Testis (tissue), 3 donors: Measurements from ENCODE around the gene PCNX3. TPM values are rescaled to one million over a fixed set of nuclear protein-coding genes. Genes with fewer than 3 reads are reported as not detected.

Experiments used
- DNase-seq: peaks from one replicate; pipeline ENCODE4 v3.0.0-alpha.2; 2019
- H3K27ac ChIP-seq, 2 donors: fragments of 200-600 bp; sonication (generic); one replicate each; pipeline ENCODE4 v1.5.1; 2019
- H3K27me3 ChIP-seq: fragments of 200-600 bp; sonication (generic); one replicate; pipeline ENCODE4 v1.5.1; 2019
- H3K36me3 ChIP-seq: fragments of 200-600 bp; sonication (generic); one replicate; pipeline ENCODE4 v1.5.1; 2017; ENCODE audit warnings: low read depth; ENCODE audit errors: missing control alignments
- H3K4me1 ChIP-seq: fragments of 200-600 bp; sonication (generic); one replicate; pipeline ENCODE4 v1.5.1; 2019
- H3K4me3 ChIP-seq, 2 donors: fragments of 200-600 bp; sonication (generic); one replicate each; pipeline ENCODE4 v1.5.1; 2017 to 2019
- H3K9me3 ChIP-seq: fragments of 200-600 bp; sonication (generic); one replicate; pipeline ENCODE4 v1.5.1; 2017
- CTCF ChIP-seq, 3 experiments: fragments of 450-650 bp in 2 of 3; fragments of 200-600 bp in 1 of 3; sonication (generic) in 1 of 3; IDR thresholded peaks; one replicate each; pipeline ENCODE4 v1.5.1; 2016 to 2019; ENCODE audit warnings: antibody characterized with exemption in 3 of 3, mild to moderate bottlenecking in 2 of 3, moderate library complexity in 1 of 3
- POLR2A ChIP-seq: fragments of 450-650 bp; IDR thresholded peaks from one replicate; pipeline ENCODE4 v1.6.1; 2017; ENCODE audit warnings: antibody characterized with exemption, mild to moderate bottlenecking, moderate library complexity
- WGBS, 2 donors: methylation state at CpG; one replicate each; pipeline ENCODE4 v1.1.5; 2018; 5-methylcytosine and 5-hydroxymethylcytosine counted together
- intact Hi-C: fragments of 100-400 bp; cut with DNase I; formaldehyde crosslinking; loops from one replicate; pipeline ENCODE4 v1.15.1; 2023; ENCODE audit warnings: low total_unique reads
- polyA plus RNA-seq: library from polyadenylated mRNA; stranded (reverse); fragments of 350-450 nt; fragmentation: Illumina TruSeq; extraction: RNeasy Lipid Tissue Mini Kit (QIAGEN cat#74804); gene quantifications from one replicate; pipeline ENCODE4 v1.2.3, GENCODE V29; 2014; ENCODE audit warnings: low read depth, low replicate concordance; ENCODE audit not compliant: insufficient read depth
- total RNA-seq, 2 donors: library from RNA; depleted of rRNA; stranded (reverse); fragments of >200 nt; gene quantifications; one replicate each; pipeline ENCODE4 v1.2.3, GENCODE V29; 2016

PCNX3 gene
- total and polyA plus RNA-seq, 3 donors from 2014 or later = 61.4 to 87.6 (median 78.4) TPM

- Histone ChIP-seq H3K9me3 (no peaks in the 10 kb centered on the region), H3K27me3 (no peaks in the 10 kb centered on the region), H3K4me1 (peaks cover 21% of the 10 kb centered on the region), H3K27ac (peak overlapping the region in 1 of 2 donors; percentile 98), H3K36me3 (no peaks in the 10 kb centered on the region), H3K4me3 (no peak overlapping the region)
- intact Hi-C loops = no loop called here
- WGBS, 2 donors = 91 to 94% methylated on average over 3 of the region's 3 CpGs
- TF ChIP-seq POLR2A = no peak
- TF ChIP-seq CTCF (IDR thresholded peaks at IDR 0.05) = no peak
- DNase-seq = no peak
Observed at GRCh38 chr11:65651339-65651588, 35.7 kb downstream of the PCNX3 start.

GRCh38 chr11:65651589-65652510 is 36.3 kb downstream of the PCNX3 start:
- peaks cover 21% of the 10 kb centered on the region for H3K4me1 ChIP-seq
- H3K9me3 ChIP-seq = no peaks in the 10 kb centered on the region
- peak overlapping the region; percentile 61 to 62 for H3K4me3 ChIP-seq
- H3K27ac ChIP-seq = peak overlapping the region; percentile 84 to 98
- no peaks in the 10 kb centered on the region for H3K36me3 ChIP-seq
- TF ChIP-seq POLR2A (no peak), CTCF (IDR thresholded peaks at IDR 0.05) (no peak)
- WGBS, 2 donors = 19 to 21% methylated on average over 23 to 28 of the region's 28 CpGs
- intact Hi-C loops = no loop called here
- no peak for DNase-seq
- H3K27me3 ChIP-seq = no peaks in the 10 kb centered on the region

- Histone ChIP-seq H3K27me3 (no peaks in the 10 kb centered on the region), H3K4me3 (peak overlapping the region; percentile 61 to 62), H3K9me3 (no peaks in the 10 kb centered on the region), H3K27ac (peak overlapping the region; percentile 84 to 98), H3K4me1 (peaks cover 21% of the 10 kb centered on the region), H3K36me3 (no peaks in the 10 kb centered on the region)
- DNase-seq = peak; percentile 91
- intact Hi-C loops = no loop called here
- 0% methylated on average over 8 to 45 of the region's 68 CpGs for WGBS, 2 donors
- no peak for TF ChIP-seq CTCF (IDR thresholded peaks at IDR 0.05)
- no peak for TF ChIP-seq POLR2A
Observed at GRCh38 chr11:65652511-65653228, 37.1 kb downstream of the PCNX3 start.

DNA sequence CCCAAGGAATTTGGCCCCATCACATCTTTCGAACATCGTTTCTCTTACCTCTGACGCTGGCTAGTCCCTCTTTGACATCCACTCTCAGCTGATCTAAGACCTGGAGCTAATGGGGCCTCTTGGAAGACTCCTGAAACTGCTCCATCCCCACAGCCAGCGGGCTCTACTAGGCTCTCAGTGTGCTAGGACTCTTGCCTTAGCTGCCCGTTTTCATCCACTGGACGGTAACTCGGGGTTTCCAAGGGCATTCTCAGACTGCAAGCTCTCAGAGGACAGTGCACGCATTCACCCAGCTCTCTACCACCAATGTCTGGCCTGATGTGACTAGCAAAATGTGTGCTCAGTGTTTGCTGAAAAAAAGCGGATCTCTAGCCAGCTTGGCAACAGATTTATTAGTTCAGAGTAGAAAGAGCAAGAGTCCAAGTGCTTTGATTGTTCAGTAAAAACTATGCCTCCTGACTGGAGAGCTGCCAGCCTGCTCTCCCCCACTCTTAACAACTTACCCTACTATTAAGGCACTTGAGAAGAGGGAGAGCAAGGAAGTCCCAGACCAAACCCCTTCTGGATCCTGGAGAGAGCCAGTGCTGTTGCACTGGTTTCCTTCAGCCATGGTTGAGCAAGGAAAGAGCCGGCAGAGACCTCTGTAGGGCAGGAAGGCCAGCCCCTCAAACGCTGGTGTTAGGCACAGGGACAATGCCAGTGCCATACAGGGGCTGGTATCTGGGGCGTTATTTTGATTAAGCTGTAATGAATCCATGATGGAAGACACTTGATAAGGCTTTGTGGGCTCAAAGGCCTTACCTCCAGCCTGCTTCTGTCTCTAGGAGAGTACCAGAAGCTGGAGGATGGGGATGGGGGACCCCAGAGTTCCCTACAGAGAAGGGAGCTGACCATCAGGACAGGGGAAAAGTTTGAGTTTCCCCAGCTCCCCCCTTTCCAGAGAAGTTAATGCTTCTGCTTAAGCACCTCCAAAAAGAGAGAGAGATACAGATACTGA is 38.0 kb downstream of the PCNX3 start:
- 23 to 38% methylated on average over 12 of the region's 12 CpGs for WGBS, 2 donors
- Histone ChIP-seq H3K27me3 (no peaks in the 10 kb centered on the region), H3K4me3 (peak overlapping the region; percentile 61 to 62), H3K4me1 (peaks cover 21% of the 10 kb centered on the region), H3K9me3 (no peaks in the 10 kb centered on the region), H3K27ac (peak overlapping the region; percentile 84 to 98), H3K36me3 (no peaks in the 10 kb centered on the region)
- no peak for TF ChIP-seq CTCF (IDR thresholded peaks at IDR 0.05)
- TF ChIP-seq POLR2A = no peak
- DNase-seq = no peak
- intact Hi-C loops = no loop called here
